NCI-H1930 (cell line): ENCODE measurements around the gene SERPINE2.

Experiments
- DNase-seq, 2 experiments: peaks; one replicate each; lab custom pipeline; 2025; lab: John Stamatoyannopoulos, UW

Gene SERPINE2

GRCh38 chr2:224042191-224042696 lies 3.2 kb upstream of the SERPINE2 start:
- peak in 1 of 2 experiments; percentile 22 for DNase-seq

- no peak for DNase-seq
These were observed 2.5 kb upstream of the SERPINE2 start for GRCh38 chr2:224041554-224041953.

- DNase-seq = no peak
These were observed 1.7 kb upstream of the SERPINE2 start for GRCh38 chr2:224040753-224041152.

GRCh38 chr2:224039770-224040440 lies 819 bp upstream of the SERPINE2 start:
- no peak for DNase-seq

GRCh38 chr2:224038830-224039079 lies 331 bp downstream of the SERPINE2 start:
- no peak for DNase-seq

- DNase-seq = peak; percentile 46 to 49
These were observed 847 bp downstream of the SERPINE2 start for GRCh38 chr2:224038049-224038829.

GRCh38 chr2:224036731-224037361 lies 2.2 kb downstream of the SERPINE2 start:
- no peak for DNase-seq

GRCh38 chr2:224034017-224034416 lies 5.1 kb downstream of the SERPINE2 start:
- DNase-seq = no peak

GRCh38 chr2:224033601-224034000 lies 5.5 kb downstream of the SERPINE2 start:
- DNase-seq = no peak

- no peak for DNase-seq
These were observed 6.8 kb downstream of the SERPINE2 start for GRCh38 chr2:224032283-224032682.

- DNase-seq = no peak
These were observed 7.6 kb downstream of the SERPINE2 start for GRCh38 chr2:224031358-224031970.

- no peak for DNase-seq
These were observed 8.3 kb downstream of the SERPINE2 start for GRCh38 chr2:224030786-224031185.

- no peak for DNase-seq
These were observed 9.2 kb downstream of the SERPINE2 start for GRCh38 chr2:224029876-224030275.

GRCh38 chr2:224027931-224028330 lies 11.2 kb downstream of the SERPINE2 start:
- no peak for DNase-seq

GRCh38 chr2:224027070-224027469 lies 12.0 kb downstream of the SERPINE2 start:
- no peak for DNase-seq

GRCh38 chr2:224025874-224026273 lies 13.2 kb downstream of the SERPINE2 start:
- DNase-seq = no peak

GRCh38 chr2:224024270-224024669 lies 14.8 kb downstream of the SERPINE2 start:
- no peak for DNase-seq

GRCh38 chr2:224023188-224023587 lies 15.9 kb downstream of the SERPINE2 start:
- DNase-seq = no peak

GRCh38 chr2:224022486-224022885 lies 16.6 kb downstream of the SERPINE2 start:
- DNase-seq = no peak

- no peak for DNase-seq
These were observed 18.6 kb downstream of the SERPINE2 start for GRCh38 chr2:224020523-224020922.

- no peak for DNase-seq
These were observed 21.1 kb downstream of the SERPINE2 start for GRCh38 chr2:224017957-224018356.

GRCh38 chr2:224016963-224017362 lies 22.1 kb downstream of the SERPINE2 start:
- no peak for DNase-seq

GRCh38 chr2:224014336-224014735 lies 24.8 kb downstream of the SERPINE2 start:
- no peak for DNase-seq
